ENCODE measurements around the gene TLK1.

DNA sequence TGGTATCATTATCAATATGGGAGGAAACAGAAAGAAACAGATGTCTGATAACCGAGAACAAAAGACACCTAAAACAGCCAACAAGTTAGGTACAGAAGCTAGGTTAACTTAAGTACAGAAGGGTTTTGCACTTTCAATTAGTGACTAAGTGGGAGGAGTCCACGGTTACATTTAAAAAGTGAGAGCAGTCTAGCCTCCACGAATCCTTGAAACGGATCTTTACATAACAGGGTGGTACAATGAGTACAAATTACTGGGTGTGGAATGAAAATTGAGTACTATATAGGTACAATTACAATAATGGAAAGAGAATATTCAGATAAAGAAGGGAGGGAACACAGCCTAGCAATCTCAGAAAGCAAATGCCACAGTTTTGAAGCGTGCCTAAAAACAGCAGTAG is 76.6 kb downstream of the TLK1 start:
- TF ChIP-seq POLR2AphosphoS5 (IDR thresholded peaks at IDR 0.05; ENCODE audit: low read depth, low read length) (no peak), POLR2A (IDR thresholded peaks at IDR 0.05; ENCODE audit: low read depth, low read length) (no peak)
